SH-SY5Y (cell line): ENCODE results near the gene HLCS.

ENCODE experiments used
- GATA2 ChIP-seq: IDR thresholded peaks from 2 replicates; pipeline ENCODE4 v1.6.1; 2011; ENCODE audit warnings: mild to moderate bottlenecking, low read depth, low read length
- GATA3 ChIP-seq: IDR thresholded peaks from 2 replicates; pipeline ENCODE4 v1.6.1; 2011; ENCODE audit warnings: low read depth, mild to moderate bottlenecking, low read length, moderate library complexity

DNA sequence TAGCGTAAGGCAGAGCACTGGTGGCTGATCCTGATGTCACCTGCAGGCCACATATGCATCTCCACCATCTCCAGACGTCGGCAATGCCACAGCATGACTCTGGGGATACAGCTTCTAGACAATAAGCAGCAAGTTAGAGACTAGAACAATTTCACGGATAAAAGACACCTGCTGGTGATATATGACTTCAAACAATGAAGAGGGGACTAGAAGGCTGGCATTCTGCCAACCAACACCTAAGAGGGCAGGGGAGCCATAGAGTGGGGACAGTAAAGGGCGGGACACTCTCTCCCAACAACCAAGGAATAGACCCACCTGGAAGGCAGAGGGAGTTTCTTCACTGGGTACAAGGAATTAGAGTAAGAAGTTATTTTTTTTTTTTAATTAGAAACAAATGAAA is 140.8 kb downstream of the HLCS start:
- TF ChIP-seq GATA3 (no peak), GATA2 (no peak)
